SHP77 treated with DMSO at 0.1 percent for 48 hours (cell line): ENCODE results near the gene HPSE2.
A peak's percentile ranks its signal among the peaks of the same experiment; 100 is the strongest.

Experiments used
- DNase-seq: peaks from one replicate; lab custom pipeline; 2025; lab: John Stamatoyannopoulos, UW

Gene HPSE2

GRCh38 chr10:98488669-98489430, 746.8 kb downstream of the HPSE2 start:
- no peak for DNase-seq

GRCh38 chr10:98487649-98488048, 748.0 kb downstream of the HPSE2 start:
- no peak for DNase-seq

GRCh38 chr10:98486421-98486820, 749.2 kb downstream of the HPSE2 start:
- DNase-seq = no peak

- no peak for DNase-seq
Measured at GRCh38 chr10:98485959-98486358, 749.7 kb downstream of the HPSE2 start.

- DNase-seq = no peak
Measured at GRCh38 chr10:98483658-98484057, 752.0 kb downstream of the HPSE2 start.

DNA sequence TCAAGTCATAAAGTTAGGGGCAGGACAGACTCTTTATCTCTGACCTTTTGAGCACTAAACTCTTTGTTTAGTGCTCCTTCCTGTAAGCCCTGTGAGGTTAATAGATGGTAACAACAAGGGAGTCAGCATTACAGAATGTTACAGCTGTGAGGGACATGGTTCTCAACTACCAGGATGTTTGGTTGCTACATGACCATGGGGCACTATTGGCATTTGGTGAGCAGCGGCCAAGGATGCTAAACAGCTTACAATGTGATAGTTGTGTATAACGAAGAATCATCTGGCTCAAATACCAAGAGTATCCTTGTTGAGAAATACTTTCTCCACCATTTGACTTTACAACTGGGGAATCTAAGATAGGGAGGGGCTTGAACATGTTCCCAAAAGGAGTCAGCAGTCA, 753.6 kb downstream of the HPSE2 start:
- no peak for DNase-seq

DNA sequence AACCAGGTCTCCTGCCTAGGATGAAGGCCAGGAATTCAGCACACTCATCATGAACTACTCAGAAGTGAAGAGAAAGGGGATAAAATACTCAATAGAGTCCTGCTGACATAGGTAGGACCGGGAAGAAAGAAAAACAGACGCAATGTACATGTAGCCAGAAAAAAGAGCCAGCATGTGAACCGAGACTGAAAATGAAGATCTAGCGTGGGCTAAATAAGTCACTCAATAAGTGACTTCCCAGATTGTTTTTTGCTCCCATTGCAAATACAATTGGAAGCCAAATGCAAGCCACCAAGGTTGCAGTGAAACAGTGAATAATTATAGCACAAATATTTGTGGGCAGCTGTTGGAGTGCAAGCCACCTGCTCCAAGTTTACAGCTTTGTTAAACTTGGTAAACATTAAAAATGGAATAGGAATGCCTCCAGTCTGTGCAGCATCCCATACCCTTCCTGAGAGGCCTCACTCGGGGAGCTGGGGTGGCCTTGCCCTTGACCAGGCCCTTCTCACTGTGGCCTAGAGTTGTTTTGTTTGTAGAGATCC, 754.2 kb downstream of the HPSE2 start:
- no peak for DNase-seq

DNA sequence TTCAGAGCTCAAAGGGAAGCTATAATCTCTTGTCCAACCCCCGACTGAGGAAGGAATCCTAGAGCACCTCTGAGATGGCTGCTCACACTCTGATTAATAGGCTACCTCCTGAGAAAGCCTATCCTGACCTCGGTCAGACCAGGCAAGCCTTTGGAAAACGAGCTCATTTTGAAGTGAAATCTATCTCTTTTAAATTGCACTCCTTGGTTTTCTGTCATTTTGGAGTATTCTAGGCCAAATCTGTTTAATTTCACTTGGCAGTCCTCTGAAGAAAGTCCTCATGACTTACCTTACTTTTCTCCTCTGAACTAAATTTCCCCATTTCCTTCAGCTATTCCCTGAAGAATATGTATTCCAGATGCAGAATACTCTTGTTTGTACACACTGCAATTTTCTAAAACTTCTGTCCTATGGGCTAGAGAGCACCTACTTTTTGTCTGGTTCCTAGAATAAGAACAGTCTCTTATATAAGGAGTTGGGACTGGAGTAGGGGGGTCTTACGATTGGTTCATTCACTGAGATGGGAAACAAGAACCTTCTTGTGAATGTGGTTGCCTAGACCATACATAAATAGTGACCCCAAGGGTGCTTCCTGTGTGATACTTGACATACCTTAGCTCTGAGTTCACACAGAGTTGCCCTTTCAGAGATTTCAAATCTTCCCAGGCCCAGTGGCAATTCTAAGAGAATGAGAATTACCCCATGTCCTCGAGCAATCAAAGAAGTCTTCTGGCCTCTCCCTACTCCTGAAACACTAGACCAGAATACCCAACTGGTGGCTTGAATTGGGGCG, 757.0 kb downstream of the HPSE2 start:
- no peak for DNase-seq

DNA sequence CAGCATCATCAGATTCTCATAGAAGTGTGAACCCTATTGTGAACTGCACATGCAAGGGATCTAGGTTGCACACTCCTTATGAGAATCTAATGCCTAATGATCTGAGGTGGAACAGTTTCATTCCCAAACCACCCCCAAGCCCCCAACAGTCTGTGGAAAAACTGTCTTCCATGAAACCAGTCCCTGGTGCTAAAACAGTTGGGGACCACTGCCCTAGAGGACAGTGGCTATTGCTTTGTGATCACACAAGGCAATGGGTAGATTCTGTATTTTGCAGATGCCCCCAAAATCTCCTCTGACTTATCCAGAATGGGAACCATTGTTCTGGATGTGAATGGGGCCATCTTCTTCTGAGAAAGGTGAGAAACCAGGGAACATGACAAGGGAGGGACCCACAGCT, 757.8 kb downstream of the HPSE2 start:
- DNase-seq = no peak

GRCh38 chr10:98474628-98475027, 761.0 kb downstream of the HPSE2 start:
- DNase-seq = no peak

- DNase-seq = no peak
Measured at GRCh38 chr10:98472196-98472595, 763.5 kb downstream of the HPSE2 start.

GRCh38 chr10:98470850-98471249, 764.8 kb downstream of the HPSE2 start:
- DNase-seq = no peak

- DNase-seq = no peak
Measured at GRCh38 chr10:98469001-98469931, 766.4 kb downstream of the HPSE2 start.

DNA sequence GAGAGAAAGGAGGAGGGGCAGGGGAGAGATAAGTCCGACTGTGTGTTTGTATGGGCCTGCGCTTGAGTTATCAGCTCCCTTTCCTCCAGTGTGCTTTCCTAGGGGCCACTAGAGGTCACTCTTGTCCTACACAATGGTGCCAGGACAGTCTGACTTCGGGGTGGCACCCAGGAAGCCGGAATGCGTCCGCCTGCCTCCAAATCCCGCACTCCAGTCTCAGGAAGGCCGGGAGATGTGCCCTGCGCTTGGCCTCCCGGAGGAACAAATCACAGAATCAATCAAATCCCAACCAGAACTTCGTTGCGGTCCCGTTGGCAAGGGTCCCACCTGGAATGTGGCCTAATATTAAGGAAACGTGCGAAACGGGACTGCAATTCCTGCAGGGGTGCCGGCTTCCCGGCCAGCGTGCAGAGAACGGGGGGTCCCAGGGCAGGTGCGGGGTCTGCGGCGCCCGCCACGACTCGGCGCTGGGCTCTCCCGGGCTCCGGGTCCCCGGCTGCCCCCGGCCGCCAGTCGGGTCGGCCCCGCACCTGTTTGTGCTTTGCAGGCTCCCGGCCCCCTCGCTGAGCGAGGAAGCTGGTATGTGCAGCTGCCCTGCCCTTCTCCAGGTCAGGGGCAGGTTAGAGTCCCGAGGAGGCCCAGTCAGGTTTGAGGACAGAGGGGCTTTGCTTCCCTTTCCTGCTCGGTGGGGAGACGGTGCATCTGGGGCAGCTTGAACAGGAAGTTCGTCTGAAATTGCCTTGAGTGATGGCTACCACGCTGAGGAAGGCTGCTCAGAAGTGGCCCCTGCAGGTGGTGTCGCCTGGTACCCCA, 767.9 kb downstream of the HPSE2 start:
- peak; percentile 29 for DNase-seq

DNA sequence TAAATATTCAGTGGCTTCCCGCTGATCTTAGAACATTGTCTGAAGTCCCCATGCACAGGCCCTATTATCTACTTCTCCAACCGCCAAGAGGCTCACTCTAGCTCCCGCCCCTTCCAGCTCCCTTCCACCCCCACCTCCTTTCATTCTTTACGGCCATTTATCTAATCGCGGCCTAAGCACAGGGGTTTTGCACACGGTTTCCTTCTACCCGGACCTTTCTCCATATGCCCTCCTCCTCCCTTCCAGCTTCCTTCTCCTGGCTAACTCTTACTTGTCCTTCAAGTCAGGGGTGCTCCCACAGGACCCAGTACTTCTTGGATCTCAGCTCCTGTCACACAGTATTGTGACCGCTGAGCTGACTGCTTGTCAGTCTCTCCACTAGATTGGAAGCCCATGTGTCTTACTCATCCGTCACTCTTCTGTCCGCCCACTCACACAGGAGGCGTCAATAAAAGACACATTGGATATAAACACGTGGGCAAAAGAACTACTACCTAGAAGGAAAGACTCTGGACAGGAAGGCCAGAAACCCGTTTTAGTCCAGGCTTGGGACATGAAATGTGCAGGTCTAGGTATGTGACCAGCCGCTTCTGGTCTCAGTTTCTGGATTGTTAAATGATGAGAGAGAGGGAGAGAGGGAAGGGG, 768.7 kb downstream of the HPSE2 start:
- no peak for DNase-seq

DNA sequence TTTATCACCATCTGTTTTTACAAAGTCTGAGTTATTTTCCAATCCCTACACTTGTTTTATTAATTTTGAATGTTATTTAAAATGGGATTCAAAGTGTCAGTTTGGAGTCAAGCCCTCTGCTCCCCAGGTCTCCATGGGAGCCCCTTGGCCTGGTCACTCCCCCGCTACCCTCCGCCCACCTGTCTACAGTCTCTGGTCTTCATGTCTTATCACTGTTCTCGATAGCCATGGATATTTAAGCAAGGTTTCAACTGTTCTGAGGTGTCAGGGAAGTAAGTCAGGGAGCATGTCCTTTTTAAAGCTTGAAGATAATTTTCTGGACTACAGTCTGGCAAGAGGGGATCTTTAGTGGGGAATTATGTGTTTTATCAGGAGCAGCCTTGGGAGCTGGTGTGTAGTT, 769.8 kb downstream of the HPSE2 start:
- DNase-seq = no peak

GRCh38 chr10:98463976-98464754, 771.5 kb downstream of the HPSE2 start:
- no peak for DNase-seq

DNA sequence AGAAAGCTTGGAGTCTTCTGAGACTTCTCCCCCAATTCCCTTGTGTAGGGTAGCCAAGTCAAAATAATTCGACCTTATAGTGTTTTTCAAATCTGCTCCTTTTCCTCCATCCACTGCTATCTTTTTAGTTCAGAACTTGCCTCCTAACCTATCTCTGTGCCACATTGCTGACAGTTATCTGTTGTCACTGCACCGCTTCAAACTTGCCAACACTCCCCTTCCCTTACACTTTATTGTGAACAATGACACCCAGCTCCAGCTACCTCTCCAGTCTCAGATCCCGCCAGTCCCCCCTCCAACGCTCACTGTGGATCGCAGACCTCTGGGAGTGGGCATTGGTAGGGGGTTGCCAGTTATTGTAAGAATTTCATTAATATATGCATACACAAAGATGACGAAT, 772.6 kb downstream of the HPSE2 start:
- no peak for DNase-seq

DNA sequence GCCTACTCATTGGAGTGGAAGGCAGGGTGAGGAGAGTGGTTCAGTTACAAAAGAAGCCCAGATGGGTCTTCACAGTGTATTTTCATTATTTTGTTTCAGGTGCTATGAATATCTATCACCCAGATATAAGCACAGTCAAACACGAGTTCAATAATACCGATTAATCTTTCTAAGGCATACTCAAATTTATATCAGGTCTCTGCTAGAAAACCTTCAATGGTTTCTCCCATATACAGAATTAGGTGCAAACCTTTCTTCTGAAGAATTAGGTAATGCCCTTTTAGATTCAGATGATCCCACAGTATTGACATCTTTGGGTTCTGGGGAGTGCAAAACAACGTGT, 774.2 kb downstream of the HPSE2 start:
- no peak for DNase-seq
